Mesenchymal stem cell (in vitro differentiated cells and primary cell): ENCODE measurements around the gene BICD1.

Experiments
- DNase-seq: peaks from one replicate; pipeline ENCODE4 v3.0.0-alpha.2; 2013
- H2AFZ ChIP-seq: one replicate; pipeline ENCODE4 v1.6.1; 2013; ENCODE audit warnings: low read depth, mild to moderate bottlenecking, control low read depth, inconsistent platforms, low read length, moderate library complexity
- H2AK5ac ChIP-seq: 2 replicates; pipeline ENCODE4 v1.6.1; 2013; ENCODE audit warnings: low read length, moderate library complexity, mild to moderate bottlenecking, inconsistent platforms; ENCODE audit not compliant: severe bottlenecking
- H2BK120ac ChIP-seq: one replicate; pipeline ENCODE4 v1.6.1; 2013; ENCODE audit warnings: low read depth, mild to moderate bottlenecking, inconsistent platforms, low read length, moderate library complexity
- H2BK12ac ChIP-seq, 2 experiments: one replicate each; pipeline ENCODE4 v1.6.1; 2013; ENCODE audit warnings: inconsistent platforms in 2 of 2, low read length in 2 of 2, mild to moderate bottlenecking in 2 of 2, moderate library complexity in 2 of 2, control low read depth in 1 of 2
- H2BK15ac ChIP-seq: one replicate; pipeline ENCODE4 v1.6.1; 2013; ENCODE audit warnings: mild to moderate bottlenecking, low read depth, inconsistent platforms; ENCODE audit not compliant: poor library complexity, severe bottlenecking
- H2BK5ac ChIP-seq: 2 replicates; pipeline ENCODE4 v1.6.1; 2013; ENCODE audit warnings: low read depth, mild to moderate bottlenecking, low read length, control low read depth, inconsistent platforms; ENCODE audit not compliant: poor library complexity, severe bottlenecking
- H3K14ac ChIP-seq, 2 experiments: one replicate each; pipeline ENCODE4 v1.6.1; 2013; ENCODE audit warnings: inconsistent platforms in 2 of 2, low read length in 2 of 2, control low read depth in 1 of 2, mild to moderate bottlenecking in 1 of 2, moderate library complexity in 1 of 2
- H3K18ac ChIP-seq, 2 experiments: one replicate each; pipeline ENCODE4 v1.6.1; 2013; ENCODE audit warnings: inconsistent platforms in 2 of 2, low read length in 2 of 2, control low read depth in 1 of 2, low read depth in 1 of 2, mild to moderate bottlenecking in 1 of 2
- H3K23ac ChIP-seq, 2 experiments: one replicate each; pipeline ENCODE4 v1.6.1; 2013; ENCODE audit warnings: inconsistent platforms in 2 of 2, low read length in 2 of 2, mild to moderate bottlenecking in 2 of 2, moderate library complexity in 2 of 2, control low read depth in 1 of 2
- H3K27ac ChIP-seq: 2 replicates; pipeline ENCODE4 v1.5.1; 2013; ENCODE audit warnings: mild to moderate bottlenecking, moderate library complexity, low read length, control low read depth, inconsistent platforms; ENCODE audit not compliant: poor library complexity, severe bottlenecking
- H3K27me3 ChIP-seq, 2 experiments: 2 replicates each; pipeline versions ENCODE4 v1.6.1 to v1.7.0; 2013; ENCODE audit warnings: low read length in 2 of 2, mild to moderate bottlenecking in 2 of 2, moderate library complexity in 2 of 2, control low read depth in 1 of 2, inconsistent platforms in 1 of 2; ENCODE audit not compliant: control insufficient read depth in 1 of 2, insufficient read depth in 1 of 2
- H3K36me3 ChIP-seq, 2 experiments: 2 replicates each; pipeline versions ENCODE4 v1.6.1 to v1.7.0; 2013; ENCODE audit warnings: low read length in 2 of 2, control low read depth in 1 of 2, inconsistent platforms in 1 of 2, low read depth in 1 of 2, mild to moderate bottlenecking in 1 of 2; ENCODE audit not compliant: insufficient read depth in 2 of 2, control insufficient read depth in 1 of 2
- H3K4ac ChIP-seq, 2 experiments: one replicate each; pipeline ENCODE4 v1.6.1; 2013; ENCODE audit warnings: inconsistent platforms in 2 of 2, low read length in 2 of 2, mild to moderate bottlenecking in 2 of 2, moderate library complexity in 2 of 2, control low read depth in 1 of 2, low read depth in 1 of 2
- H3K4me1 ChIP-seq: 2 replicates; pipeline ENCODE4 v1.6.1; 2013; ENCODE audit warnings: low read depth, low read length, control low read depth; ENCODE audit not compliant: control insufficient read depth, insufficient read depth
- H3K4me2 ChIP-seq: 2 replicates; pipeline ENCODE4 v1.6.1; 2013; ENCODE audit warnings: low read length, mild to moderate bottlenecking, inconsistent platforms; ENCODE audit not compliant: poor library complexity, severe bottlenecking
- H3K4me3 ChIP-seq, 2 experiments: 2 replicates each; pipeline versions ENCODE4 v1.5.1 to v1.7.0; 2013; ENCODE audit warnings: low read length in 2 of 2, mild to moderate bottlenecking in 2 of 2, control low read depth in 1 of 2, low read depth in 1 of 2; ENCODE audit not compliant: insufficient read depth in 1 of 2
- H3K79me1 ChIP-seq: replicated peaks from 2 replicates; pipeline ENCODE4 v1.6.1; 2013; ENCODE audit warnings: mild to moderate bottlenecking, control low read depth, low read length, inconsistent platforms; ENCODE audit not compliant: poor library complexity, severe bottlenecking
- H3K9ac ChIP-seq: 2 replicates; pipeline ENCODE4 v1.7.0; 2013; ENCODE audit warnings: mild to moderate bottlenecking, low read length, moderate library complexity
- H3K9me3 ChIP-seq: 2 replicates; pipeline ENCODE4 v1.7.0; 2013; ENCODE audit warnings: mild to moderate bottlenecking, low read length; ENCODE audit not compliant: control insufficient read depth
- H4K8ac ChIP-seq: one replicate; pipeline ENCODE4 v1.6.1; 2013; ENCODE audit warnings: inconsistent platforms, mild to moderate bottlenecking, low read length, moderate library complexity
- H4K91ac ChIP-seq: one replicate; pipeline ENCODE4 v1.6.1; 2013; ENCODE audit warnings: mild to moderate bottlenecking, low read length, inconsistent platforms
- WGBS: methylation state at CpG from one replicate; pipeline ENCODE4 v1.1.7; 2013; ENCODE audit warnings: mixed read lengths; 5-methylcytosine and 5-hydroxymethylcytosine counted together

Gene BICD1

GRCh38 chr12:32253154-32253790 is 146.6 kb downstream of the BICD1 start:
- no CpG with 5 or more reads among the region's 3 CpGs for WGBS
- H2BK15ac ChIP-seq, result no peak overlapping the region
- H3K4me3 ChIP-seq, result no peak overlapping the region
- peaks cover 12% of the 10 kb centered on the region for H3K4me1 ChIP-seq
- no peak overlapping the region for H2BK12ac ChIP-seq
- no peak overlapping the region for H2AK5ac ChIP-seq
- H4K8ac ChIP-seq, result no peak overlapping the region
- H3K27me3 ChIP-seq, result no peaks in the 10 kb centered on the region
- H3K36me3 ChIP-seq, result peaks cover 0 to 3% of the 10 kb centered on the region in 2 experiments
- no peaks in the 10 kb centered on the region for H3K9me3 ChIP-seq
- no peak overlapping the region for H4K91ac ChIP-seq
- no peak overlapping the region for H2BK120ac ChIP-seq
- no peak overlapping the region for H3K14ac ChIP-seq
- no peak overlapping the region for H3K4me2 ChIP-seq
- no peak overlapping the region for H2BK5ac ChIP-seq
- H3K27ac ChIP-seq, result no peak overlapping the region
- no peak overlapping the region for H2AFZ ChIP-seq
- no peak overlapping the region for H3K23ac ChIP-seq
- no peak overlapping the region for H3K9ac ChIP-seq
- H3K4ac ChIP-seq, result no peak overlapping the region
- peaks cover 17% of the 10 kb centered on the region for H3K79me1 ChIP-seq
- no peak for DNase-seq
- H3K18ac ChIP-seq, result no peak overlapping the region

GRCh38 chr12:32254260-32254956 is 147.8 kb downstream of the BICD1 start:
- Histone ChIP-seq H3K27me3 (no peaks in the 10 kb centered on the region), H2BK120ac (no peak overlapping the region), H2AK5ac (no peak overlapping the region), H3K14ac (no peak overlapping the region), H4K8ac (no peak overlapping the region), H3K4me2 (no peak overlapping the region), H3K4me3 (no peak overlapping the region), H3K27ac (no peak overlapping the region), H3K23ac (no peak overlapping the region), H3K79me1 (peaks cover 15% of the 10 kb centered on the region), H3K18ac (no peak overlapping the region), H3K4me1 (peaks cover 8% of the 10 kb centered on the region), H4K91ac (no peak overlapping the region), H3K4ac (no peak overlapping the region), H2AFZ (no peak overlapping the region), H3K9ac (no peak overlapping the region), H3K9me3 (no peaks in the 10 kb centered on the region), H2BK5ac (no peak overlapping the region), H3K36me3 (peaks cover 0 to 6% of the 10 kb centered on the region in 2 experiments), H2BK15ac (no peak overlapping the region), H2BK12ac (no peak overlapping the region)
- no peak for DNase-seq
- 96% methylated on average over 6 of the region's 6 CpGs for WGBS

GRCh38 chr12:32255588-32255987 is 148.9 kb downstream of the BICD1 start:
- Histone ChIP-seq H3K27me3 (no peaks in the 10 kb centered on the region), H3K36me3 (peaks cover 0 to 6% of the 10 kb centered on the region in 2 experiments), H4K91ac (no peak overlapping the region), H3K18ac (no peak overlapping the region), H3K4ac (no peak overlapping the region), H3K14ac (no peak overlapping the region), H2AK5ac (no peak overlapping the region), H2BK120ac (no peak overlapping the region), H3K4me3 (no peak overlapping the region), H2BK5ac (no peak overlapping the region), H3K79me1 (peaks cover 16% of the 10 kb centered on the region), H2BK15ac (no peak overlapping the region), H2AFZ (no peak overlapping the region), H3K4me2 (no peak overlapping the region), H3K9ac (no peak overlapping the region), H3K23ac (no peak overlapping the region), H3K4me1 (peaks cover 8% of the 10 kb centered on the region), H4K8ac (no peak overlapping the region), H3K9me3 (no peaks in the 10 kb centered on the region), H3K27ac (no peak overlapping the region), H2BK12ac (no peak overlapping the region)
- DNase-seq, result no peak
- WGBS, result 100% methylated on average over 1 of the region's 4 CpGs

GRCh38 chr12:32257695-32258496 is 151.2 kb downstream of the BICD1 start:
- whole genome bisulfite sequencing, result 93% methylated on average over 5 of the region's 7 CpGs
- H2BK12ac ChIP-seq, result no peak overlapping the region

More at GRCh38 chr12:32257695-32258496, 151.2 kb downstream of the BICD1 start:
- H3K9me3 ChIP-seq, result no peaks in the 10 kb centered on the region
- H4K8ac ChIP-seq, result no peak overlapping the region
- H3K14ac ChIP-seq, result no peak overlapping the region
- H2AK5ac ChIP-seq, result no peak overlapping the region
- no peak overlapping the region for H3K4me3 ChIP-seq
- no peak overlapping the region for H2BK5ac ChIP-seq
- H3K27ac ChIP-seq, result no peak overlapping the region
- H3K9ac ChIP-seq, result no peak overlapping the region
- DNase-seq, result no peak
- no peaks in the 10 kb centered on the region for H3K27me3 ChIP-seq
- H2AFZ ChIP-seq, result no peak overlapping the region
- peaks cover 30% of the 10 kb centered on the region for H3K79me1 ChIP-seq
- H4K91ac ChIP-seq, result no peak overlapping the region
- no peak overlapping the region for H3K18ac ChIP-seq
- H2BK120ac ChIP-seq, result no peak overlapping the region
- H2BK15ac ChIP-seq, result no peak overlapping the region
- no peak overlapping the region for H3K4ac ChIP-seq
- no peak overlapping the region for H3K4me2 ChIP-seq
- peaks cover 0 to 6% of the 10 kb centered on the region in 2 experiments for H3K36me3 ChIP-seq
- H3K4me1 ChIP-seq, result peaks cover 5% of the 10 kb centered on the region
- H3K23ac ChIP-seq, result no peak overlapping the region
